ENCODE data around the gene CCDC187.
"Not testable (repeated sequence)": the region's sequence is repeated elsewhere in the genome, so short reads cannot be mapped to it uniquely, and the experiment has no call there.

CCDC187 gene

GRCh38 chr9:136283291-136284235 lies 20.3 kb downstream of the CCDC187 start:
- DNase-seq = peak; percentile 78 to 82

- DNase-seq = no peak
These were observed 21.5 kb downstream of the CCDC187 start for GRCh38 chr9:136282272-136282861.

GRCh38 chr9:136281421-136282271 lies 22.2 kb downstream of the CCDC187 start:
- no peak for DNase-seq

- DNase-seq = no peak
These were observed 23.2 kb downstream of the CCDC187 start for GRCh38 chr9:136280535-136281315.

- no peak for DNase-seq
These were observed 24.4 kb downstream of the CCDC187 start for GRCh38 chr9:136279471-136279870.

GRCh38 chr9:136278894-136279293 lies 25.0 kb downstream of the CCDC187 start:
- no peak for DNase-seq

GRCh38 chr9:136278221-136278620 lies 25.7 kb downstream of the CCDC187 start:
- DNase-seq = no peak

GRCh38 chr9:136277746-136278145 lies 26.1 kb downstream of the CCDC187 start:
- DNase-seq = no peak

GRCh38 chr9:136276716-136277115 lies 27.2 kb downstream of the CCDC187 start:
- no peak for DNase-seq

- no peak for DNase-seq
These were observed 28.1 kb downstream of the CCDC187 start for GRCh38 chr9:136275655-136276429.

- DNase-seq = no peak
These were observed 28.9 kb downstream of the CCDC187 start for GRCh38 chr9:136274786-136275654.

GRCh38 chr9:136273921-136274785 lies 29.7 kb downstream of the CCDC187 start:
- no peak for DNase-seq

- no peak for DNase-seq
These were observed 30.5 kb downstream of the CCDC187 start for GRCh38 chr9:136273244-136273865.

- no peak for DNase-seq
These were observed 33.7 kb downstream of the CCDC187 start for GRCh38 chr9:136270173-136270705.

GRCh38 chr9:136268735-136269134 lies 35.2 kb downstream of the CCDC187 start:
- DNase-seq = no peak

- no peak for DNase-seq
These were observed 35.6 kb downstream of the CCDC187 start for GRCh38 chr9:136268318-136268717.

- DNase-seq = peak; percentile 76 to 81
These were observed 36.4 kb downstream of the CCDC187 start for GRCh38 chr9:136267261-136268111.

- not testable (repeated sequence) for DNase-seq
These were observed 37.3 kb downstream of the CCDC187 start for GRCh38 chr9:136266641-136267040.
